ENCODE data around the gene BDH1.

- TF ChIP-seq, protein P1, sequence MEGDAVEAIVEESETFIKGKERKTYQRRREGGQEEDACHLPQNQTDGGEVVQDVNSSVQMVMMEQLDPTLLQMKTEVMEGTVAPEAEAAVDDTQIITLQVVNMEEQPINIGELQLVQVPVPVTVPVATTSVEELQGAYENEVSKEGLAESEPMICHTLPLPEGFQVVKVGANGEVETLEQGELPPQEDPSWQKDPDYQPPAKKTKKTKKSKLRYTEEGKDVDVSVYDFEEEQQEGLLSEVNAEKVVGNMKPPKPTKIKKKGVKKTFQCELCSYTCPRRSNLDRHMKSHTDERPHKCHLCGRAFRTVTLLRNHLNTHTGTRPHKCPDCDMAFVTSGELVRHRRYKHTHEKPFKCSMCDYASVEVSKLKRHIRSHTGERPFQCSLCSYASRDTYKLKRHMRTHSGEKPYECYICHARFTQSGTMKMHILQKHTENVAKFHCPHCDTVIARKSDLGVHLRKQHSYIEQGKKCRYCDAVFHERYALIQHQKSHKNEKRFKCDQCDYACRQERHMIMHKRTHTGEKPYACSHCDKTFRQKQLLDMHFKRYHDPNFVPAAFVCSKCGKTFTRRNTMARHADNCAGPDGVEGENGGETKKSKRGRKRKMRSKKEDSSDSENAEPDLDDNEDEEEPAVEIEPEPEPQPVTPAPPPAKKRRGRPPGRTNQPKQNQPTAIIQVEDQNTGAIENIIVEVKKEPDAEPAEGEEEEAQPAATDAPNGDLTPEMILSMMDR (IDR thresholded peaks at IDR 0.05; ENCODE audit: insufficient read depth, low read depth, low read length) = no peak
- no peak for TF ChIP-seq EZH2 (IDR thresholded peaks at IDR 0.05; ENCODE audit: insufficient read depth, low read length)
Observed at GRCh38 chr3:197511853-197512635, 43.7 kb downstream of the BDH1 start.

Measured in astrocyte (in vitro differentiated cells and primary cell).